Sigmoid colon (tissue), 4 donors: ENCODE results near the gene FAM174C.

Experiments
- CTCF ChIP-seq, 4 experiments: fragments of 450-650 bp in 3 of 4; fragments of 200-600 bp in 1 of 4; IDR thresholded peaks; one replicate each; pipeline ENCODE4 v1.5.1; 2016 to 2019; ENCODE audit warnings: antibody characterized with exemption in 4 of 4, mild to moderate bottlenecking in 3 of 4, moderate library complexity in 2 of 4
- EP300 ChIP-seq, 4 donors: sonication (generic); formaldehyde crosslinking; IDR thresholded peaks; one replicate each; pipeline ENCODE4 v1.6.1; 2017; ENCODE audit warnings: antibody characterized with exemption in 4 of 4
- POLR2A ChIP-seq, 2 donors: fragments of 450-650 bp; IDR thresholded peaks; one replicate each; pipeline ENCODE4 v1.6.1; 2016; ENCODE audit warnings: antibody characterized with exemption in 2 of 2, mild to moderate bottlenecking in 2 of 2, moderate library complexity in 2 of 2

- TF ChIP-seq CTCF (IDR thresholded peaks at IDR 0.05) (no peak), POLR2A (IDR thresholded peaks at IDR 0.05) (no peak), EP300 (IDR thresholded peaks at IDR 0.05) (no peak)
These were observed 49.0 kb downstream of the FAM174C start for GRCh38 chr19:1324249-1324805.
